Head of caudate nucleus (tissue), 42 donors: Measurements from ENCODE around the gene UNC50.
A peak's percentile ranks its signal among the peaks of the same experiment; 100 is the strongest.

Experiments
- DNase-seq, 42 donors: peaks; one replicate each; pipeline versions ENCODE4 v3.0.0 to v3.0.0-alpha.2; 2020 to 2021; ENCODE audit warnings: mixed read lengths in 7 of 42
- intact Hi-C: fragments of 100-400 bp; cut with DNase I; formaldehyde crosslinking; loops from one replicate; pipeline ENCODE4 v1.15.0; 2022

Gene UNC50

GRCh38 chr2:98604547-98604946 is 3.8 kb upstream of the UNC50 start:
- intact Hi-C loops: no loop called here
- DNase-seq: no peak

DNA sequence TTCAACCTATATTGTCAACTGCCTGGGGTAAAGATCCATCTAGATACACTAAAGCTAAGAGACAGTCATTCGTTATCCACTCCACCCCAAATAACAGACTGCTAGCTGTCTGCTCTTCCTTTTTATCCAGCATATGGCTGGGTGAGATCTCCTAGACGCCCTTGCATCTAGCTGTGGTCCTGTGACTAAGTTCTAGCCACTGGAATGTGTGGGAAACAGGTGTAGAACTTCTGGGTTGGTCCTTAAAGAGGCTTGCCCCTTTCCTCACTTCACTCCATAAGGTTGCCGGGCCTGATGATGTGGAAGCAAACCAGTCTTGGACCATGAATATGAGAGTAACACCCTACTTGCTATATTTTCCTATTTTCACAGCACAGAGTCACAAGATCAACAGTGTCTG is 3.3 kb upstream of the UNC50 start:
- intact Hi-C loops: no loop called here
- DNase-seq: no peak

DNA sequence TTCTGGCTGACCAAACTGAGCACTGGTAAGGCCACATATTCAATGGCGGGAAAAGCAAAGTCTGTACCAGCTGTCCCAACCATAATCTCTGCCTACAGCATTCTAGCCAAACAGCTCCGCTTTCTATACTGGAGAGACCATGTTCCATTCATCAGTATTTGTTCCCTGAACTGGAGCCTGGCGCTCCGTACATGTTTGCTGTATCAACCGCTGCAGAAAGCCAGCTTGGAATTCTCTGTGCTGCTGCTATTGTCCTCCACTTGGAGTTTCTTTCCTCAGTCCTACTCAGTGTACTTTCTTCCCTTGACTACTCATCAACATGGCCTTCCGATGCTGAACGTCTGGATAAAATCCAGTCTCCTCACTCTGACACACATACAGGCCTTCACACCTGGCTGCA is 2.0 kb upstream of the UNC50 start:
- intact Hi-C loops: no loop called here
- DNase-seq: no peak

DNA sequence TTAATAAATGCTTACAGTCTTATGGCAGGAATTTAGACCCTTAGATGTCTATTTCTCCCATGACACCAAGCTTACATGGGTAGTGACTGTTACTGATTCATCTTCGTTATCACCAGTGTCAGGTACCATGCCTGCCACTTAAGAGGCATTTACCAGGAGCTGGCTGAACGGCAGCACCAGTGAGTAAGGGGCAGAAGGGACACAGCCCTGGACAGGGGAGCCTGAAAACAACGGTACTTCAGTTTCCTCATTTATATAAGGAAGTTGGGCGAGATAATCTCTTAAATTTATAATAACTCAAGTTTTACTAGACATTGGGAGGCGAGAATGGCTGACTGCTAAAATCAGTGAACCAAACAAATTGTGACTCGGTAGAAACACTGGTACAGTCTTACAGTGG is 1.3 kb upstream of the UNC50 start:
- intact Hi-C loops: no loop called here
- DNase-seq: no peak

DNA sequence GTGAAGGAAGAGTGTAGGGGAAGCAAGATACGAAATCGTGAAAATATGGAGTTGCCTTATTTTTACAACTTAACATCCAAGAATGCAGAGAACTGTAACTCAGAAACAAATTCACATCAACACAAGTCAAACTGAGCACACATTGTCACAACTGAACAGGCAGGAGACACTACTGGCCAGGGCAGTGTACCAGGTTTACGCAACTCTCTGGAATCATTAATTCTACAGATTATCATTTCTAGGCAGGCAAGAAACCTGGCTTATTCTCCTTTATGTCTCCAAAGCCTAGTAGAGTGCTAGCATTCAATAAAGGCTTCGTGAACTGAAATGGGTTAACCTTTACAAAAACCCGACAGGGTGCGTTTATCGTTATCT is 661 bp upstream of the UNC50 start:
- intact Hi-C loops: no loop called here
- no peak for DNase-seq

DNA sequence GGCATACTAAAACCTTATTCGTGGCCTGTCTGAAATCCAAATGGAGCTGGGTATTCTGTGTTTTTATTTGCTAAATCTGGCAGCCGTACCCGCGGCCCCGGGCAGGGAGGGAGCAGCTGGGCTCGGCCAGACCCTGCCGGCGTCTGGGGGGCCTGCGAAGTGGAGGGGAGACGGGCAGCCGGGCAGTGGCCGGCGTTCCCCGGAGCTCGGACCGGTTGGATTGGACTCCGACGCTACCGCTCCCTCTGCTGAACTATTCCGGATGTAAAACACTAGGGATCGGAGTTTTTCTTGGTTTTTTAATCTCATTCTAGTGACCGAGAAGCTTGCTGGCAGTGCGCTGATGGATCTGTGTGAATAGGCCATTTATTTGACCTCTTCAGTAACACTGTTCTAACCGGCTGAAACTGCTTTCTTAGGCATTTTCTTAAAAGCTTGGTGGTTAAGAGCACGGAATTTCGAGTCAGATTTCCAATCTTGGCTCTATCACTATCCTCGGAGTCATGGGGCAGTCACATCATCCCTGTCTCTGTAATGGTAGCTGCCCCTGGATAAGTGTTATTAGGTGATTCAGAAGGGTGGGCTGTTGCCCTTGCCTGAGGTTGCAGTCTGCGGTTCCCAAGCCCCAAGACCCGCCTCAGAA is 694 bp downstream of the UNC50 start:
- intact Hi-C loops: no loop called here
- peak in 4 of 42 donors; percentile 21 to 46 (median 35) for DNase-seq

- intact Hi-C loops: no loop called here
- DNase-seq: no peak
These were observed 5.8 kb downstream of the UNC50 start for GRCh38 chr2:98614024-98614739.

GRCh38 chr2:98615481-98615880 is 7.1 kb downstream of the UNC50 start:
- intact Hi-C loops: no loop called here
- DNase-seq: no peak

- intact Hi-C loops: no loop called here
- DNase-seq: no peak
These were observed 8.8 kb downstream of the UNC50 start for GRCh38 chr2:98617149-98617548.

DNA sequence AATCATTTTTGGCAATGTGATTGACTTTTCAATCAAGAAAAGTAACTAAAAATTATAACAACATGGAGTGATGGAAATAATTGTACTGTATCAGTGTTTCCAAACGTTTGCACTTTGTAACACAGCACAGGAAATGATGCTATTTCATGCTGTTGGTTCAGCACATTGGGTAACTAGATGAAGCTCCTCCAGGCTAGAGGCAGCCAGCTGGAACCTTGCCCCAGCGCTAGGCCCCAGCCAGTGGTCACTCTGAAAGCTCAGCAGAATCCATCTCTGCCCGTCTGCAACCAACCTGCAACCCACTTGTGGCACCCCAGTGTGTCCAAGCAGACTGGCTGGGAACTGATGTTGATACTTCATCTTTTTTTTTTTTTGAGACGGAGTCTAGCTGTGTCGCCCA is 15.3 kb downstream of the UNC50 start:
- DNase-seq: peak in 19 of 42 donors; percentile 13 to 70 (median 36)

DNA sequence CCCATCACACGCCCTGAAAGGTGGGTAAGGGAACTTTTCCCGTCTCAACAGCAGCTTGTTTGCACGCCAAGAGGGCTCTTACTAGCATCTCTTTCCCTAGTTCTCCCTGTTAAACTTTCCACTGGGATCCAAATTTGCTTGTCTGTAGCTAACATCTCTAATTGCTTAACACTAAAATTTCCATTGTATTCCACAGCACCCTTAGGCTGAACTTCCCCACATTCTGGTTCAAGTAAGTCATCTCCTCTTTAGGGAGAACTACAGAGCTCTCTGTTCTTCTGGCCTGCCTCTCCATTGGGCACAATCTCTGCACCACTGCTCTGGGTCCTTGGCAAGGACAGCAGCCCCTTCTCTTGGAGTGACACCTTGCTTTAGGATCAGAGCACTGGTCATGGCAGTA is 24.0 kb downstream of the UNC50 start:
- intact Hi-C loops: no loop called here
- DNase-seq: no peak

More for the DNA sequence above, 15.3 kb downstream of the UNC50 start:
- intact Hi-C loops: no loop called here

DNA sequence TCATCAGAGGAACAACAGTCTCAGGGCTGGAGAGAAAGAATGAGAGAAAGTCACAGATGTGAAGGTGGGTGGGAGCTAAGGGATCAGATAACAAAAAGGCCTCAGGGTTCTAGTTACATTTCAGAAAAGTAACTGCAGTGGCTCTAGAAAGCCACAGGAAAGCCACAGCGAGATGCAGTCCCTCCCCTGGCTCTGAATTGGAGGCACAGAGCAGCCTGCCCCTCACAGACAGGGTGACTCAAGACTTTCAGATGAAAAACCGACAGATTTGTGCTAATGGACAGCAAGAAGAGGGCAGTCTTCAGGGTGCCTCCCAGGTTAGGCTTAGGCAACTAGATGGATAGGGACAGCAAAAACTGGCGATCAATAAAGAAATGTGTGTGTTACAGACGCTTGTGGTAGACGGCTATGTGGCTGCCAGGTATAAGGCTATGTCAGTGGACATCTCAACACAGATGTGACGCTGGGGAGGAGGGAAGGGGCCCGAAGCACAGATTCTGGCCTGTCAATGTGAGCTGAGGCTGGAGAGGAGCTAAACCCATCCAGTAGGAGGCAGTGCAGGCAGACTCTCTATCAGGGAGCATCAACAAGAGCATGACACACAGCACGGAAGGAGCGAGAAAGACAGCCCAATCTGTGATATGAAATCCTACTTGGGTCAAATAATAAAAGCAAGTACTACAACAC is 26.2 kb downstream of the UNC50 start:
- intact Hi-C loops: no loop called here
- no peak for DNase-seq

DNA sequence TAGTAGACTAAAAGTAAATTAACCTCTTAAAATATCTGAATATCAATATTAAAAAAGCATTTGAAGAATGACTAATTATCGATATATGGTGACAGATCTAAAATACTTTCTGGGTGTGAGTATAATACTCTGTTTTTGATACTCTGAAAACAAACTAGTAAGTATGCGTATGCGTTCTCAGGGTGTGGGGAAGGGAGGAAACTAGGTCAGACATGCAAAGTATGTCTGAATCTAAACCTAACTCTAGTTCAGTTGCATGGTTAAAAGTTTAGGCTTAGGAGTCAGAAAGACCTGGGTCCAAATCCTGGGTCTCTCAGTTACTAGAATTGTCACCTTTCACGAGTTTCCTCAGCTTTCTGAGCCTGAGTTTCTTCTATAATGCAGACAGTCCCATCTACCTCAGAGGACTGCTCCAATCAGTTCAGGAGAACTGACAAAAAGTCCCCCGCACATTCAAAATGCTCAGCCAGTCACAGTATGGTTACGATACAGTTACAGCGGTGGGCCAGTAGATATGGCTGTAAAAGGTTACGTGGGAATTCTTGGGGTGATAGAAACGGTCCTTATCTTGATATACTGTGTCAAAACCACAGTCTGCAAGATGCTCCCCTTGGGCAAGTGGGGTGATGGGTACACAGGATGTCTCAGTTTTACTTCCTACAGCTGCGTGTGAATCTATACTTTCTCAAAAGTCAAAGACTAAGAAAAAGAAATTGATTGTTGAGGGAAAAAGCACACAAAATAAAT is 29.2 kb downstream of the UNC50 start:
- intact Hi-C loops: no loop called here

GRCh38 chr2:98643496-98644100 is 35.2 kb downstream of the UNC50 start:
- intact Hi-C loops: no loop called here
- no peak for DNase-seq

More for the DNA sequence above, 29.2 kb downstream of the UNC50 start:
- no peak for DNase-seq

- intact Hi-C loops: loop anchor here (2.0 kb wide), 1 partner anchor 191 kb away; no protein-coding TSS in a partner anchor
- no peak for DNase-seq
These were observed 39.2 kb downstream of the UNC50 start for GRCh38 chr2:98647636-98648035.

- intact Hi-C loops: loop anchor here (2.0 kb wide), 1 partner anchor 190 kb away; no protein-coding TSS in a partner anchor
- no peak for DNase-seq
These were observed 40.1 kb downstream of the UNC50 start for GRCh38 chr2:98648451-98648850.

DNA sequence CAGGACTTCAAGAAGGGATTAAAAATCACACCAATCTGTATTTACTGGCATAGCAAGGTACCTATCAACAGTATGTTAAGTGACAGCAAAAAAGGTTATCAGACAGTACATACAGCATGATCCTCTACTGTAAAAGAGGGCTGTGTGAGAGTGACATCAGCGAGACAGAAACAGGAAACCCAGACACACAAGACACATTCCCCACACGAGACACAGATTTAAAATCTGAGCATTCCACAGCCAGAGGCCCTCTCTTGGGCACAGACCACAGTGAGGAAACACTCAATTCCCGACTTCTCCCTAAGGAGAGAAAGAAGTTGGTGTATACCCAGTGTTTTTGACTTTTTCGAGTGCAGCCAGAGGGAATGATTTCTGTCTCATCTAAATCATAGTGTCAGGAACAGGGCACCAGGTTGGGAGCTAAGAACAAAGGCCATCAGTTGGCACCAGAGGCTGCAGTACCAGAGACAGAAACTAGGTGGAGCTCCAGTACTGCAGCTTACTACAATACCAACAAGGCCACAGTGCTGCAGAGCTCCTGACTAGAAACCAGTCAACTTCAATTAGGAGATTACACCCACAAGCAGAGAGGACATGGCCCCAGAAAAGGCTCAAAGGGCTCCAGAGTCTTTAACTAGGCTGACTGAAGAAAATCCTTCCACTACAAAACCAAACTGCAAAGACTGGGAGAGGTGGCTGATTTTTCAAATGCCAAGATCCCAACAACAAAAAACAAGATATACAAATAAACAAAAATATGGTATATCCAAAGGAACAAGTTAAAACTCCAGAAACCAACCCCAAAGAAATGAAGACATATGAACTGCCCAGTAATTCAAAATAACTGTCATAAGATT is 41.0 kb downstream of the UNC50 start:
- peak; percentile 47 to 95 (median 87) for DNase-seq
- intact Hi-C loops: loop anchor here (2.0 kb wide), 1 partner anchor 189 kb away; no protein-coding TSS in a partner anchor

DNA sequence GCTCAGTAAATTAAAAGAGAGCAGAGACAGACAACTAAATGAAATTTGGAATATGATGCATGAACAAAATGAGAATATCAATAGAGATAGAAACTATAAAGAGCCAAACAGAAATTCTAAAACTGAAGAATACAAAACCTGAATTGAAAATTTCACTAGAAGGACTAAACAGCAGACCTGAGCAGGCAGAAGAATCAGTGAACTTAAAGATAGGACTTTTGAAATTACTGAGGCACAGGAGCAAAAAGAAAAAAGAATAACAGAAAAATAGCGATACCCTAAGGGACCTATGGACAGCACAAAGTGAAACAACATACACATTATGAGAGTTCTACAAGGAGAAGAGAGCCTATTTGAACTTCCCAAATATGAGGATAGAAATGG is 41.6 kb downstream of the UNC50 start:
- DNase-seq: no peak
- intact Hi-C loops: loop anchor here (2.0 to 10.0 kb wide), 2 partner anchors 75 to 189 kb away; no protein-coding TSS in a partner anchor
